CD4-positive, alpha-beta T cell (primary cell): Measurements from ENCODE around the gene CD33. TPM values are rescaled to one million over a fixed set of nuclear protein-coding genes. Genes with fewer than 3 reads are reported as not detected.

ENCODE experiments used
- ATAC-seq: fragments of 200-7000 bp; cut with Tn5 transposase; one replicate; pipeline ENCODE4 v1.10.0; 2022; ENCODE audit warnings: mild to moderate bottlenecking; ENCODE audit not compliant: poor library complexity
- CTCF ChIA-PET: fragments of 350-600 bp; sonication (Branson Sonifier 250); formaldehyde crosslinking; loops from one replicate; lab custom pipeline; 2021; ENCODE audit warnings: antibody characterized with exemption, inconsistent platforms; lab: Charles Lee
- POLR2A ChIA-PET: fragments of 350-600 bp; sonication (Branson Sonifier 250); formaldehyde crosslinking; loops from one replicate; lab custom pipeline; 2021; ENCODE audit warnings: antibody characterized with exemption, inconsistent platforms; lab: Charles Lee
- DNase-seq, 14 experiments: peaks; one replicate each; pipeline ENCODE4 v3.0.0-alpha.2; 2013 to 2020; ENCODE audit warnings: mixed read lengths in 2 of 14
- H3K27ac ChIP-seq, 2 donors: one replicate each; pipeline versions ENCODE4 v1.5.1 to v1.7.0; 2013; ENCODE audit warnings: low read length in 2 of 2, low read depth in 1 of 2, mild to moderate bottlenecking in 1 of 2
- H3K27me3 ChIP-seq, 2 experiments: 1 replicate in 1 of 2; 2 replicates in 1 of 2; pipeline versions ENCODE4 v1.6.1 to v1.7.0; 2013; ENCODE audit warnings: low read length in 2 of 2, control low read depth in 1 of 2, mild to moderate bottlenecking in 1 of 2, moderate library complexity in 1 of 2; ENCODE audit not compliant: insufficient read depth in 2 of 2, control insufficient read depth in 1 of 2
- H3K36me3 ChIP-seq: one replicate; pipeline ENCODE4 v1.6.1; 2013; ENCODE audit warnings: low read length, control low read depth; ENCODE audit not compliant: insufficient read depth
- H3K4me1 ChIP-seq: one replicate; pipeline ENCODE4 v1.6.1; 2013; ENCODE audit warnings: low read length, control low read depth; ENCODE audit not compliant: insufficient read depth
- H3K4me3 ChIP-seq: one replicate; pipeline ENCODE4 v1.5.1; 2013; ENCODE audit warnings: mild to moderate bottlenecking, low read length, moderate library complexity
- H3K9me3 ChIP-seq, 2 experiments: 1 replicate in 1 of 2; 2 replicates in 1 of 2; pipeline versions ENCODE4 v1.6.1 to v1.7.0; 2013; ENCODE audit warnings: low read length in 2 of 2, mild to moderate bottlenecking in 2 of 2, control low read depth in 1 of 2, moderate library complexity in 1 of 2; ENCODE audit not compliant: control insufficient read depth in 1 of 2, insufficient read depth in 1 of 2
- H3K27ac Mint-ChIP-seq: one replicate; pipeline ENCODE4 v1.8.0; 2020; ENCODE audit warnings: mixed read lengths
- H3K27me3 Mint-ChIP-seq: one replicate; pipeline ENCODE4 v1.8.0; 2021; ENCODE audit warnings: mixed read lengths
- H3K36me3 Mint-ChIP-seq: one replicate; pipeline ENCODE4 v1.8.0; 2021; ENCODE audit warnings: low read depth, mixed read lengths
- H3K4me1 Mint-ChIP-seq: one replicate; pipeline ENCODE4 v1.8.0; 2021; ENCODE audit warnings: low read depth, mixed read lengths
- H3K4me3 Mint-ChIP-seq: one replicate; pipeline ENCODE4 v1.8.0; 2020; ENCODE audit warnings: mild to moderate bottlenecking, mixed read lengths
- H3K9me3 Mint-ChIP-seq: one replicate; pipeline ENCODE4 v1.8.0; 2020; ENCODE audit warnings: mixed read lengths
- intact Hi-C, 2 experiments: fragments of 100-400 bp; cut with DNase I in 1 of 2; cut with micrococcal nuclease in 1 of 2; formaldehyde crosslinking; loops; one replicate each; pipeline versions ENCODE4 v1.15.1 to v1.9.0; 2023 to 2025; cut with DNase I, micrococcal nuclease
- total RNA-seq, 174 experiments: library from RNA in 2 of 174; stranded (reverse) in 2 of 174; gene quantifications; one replicate each; pipeline ENCODE4 v1.2.3 and lab custom pipeline; 2021 to 2026
- TF ChIP-seq, protein P1 (sequence below): fragments of 200-600 bp; IDR thresholded peaks from one replicate; pipeline ENCODE4 v1.8.0; 2022; ENCODE audit warnings: antibody characterized with exemption, mild to moderate bottlenecking

CD33 gene
- total RNA-seq, 2 experiments from 2014 or later = 0.60 to 1.7 TPM

DNA sequence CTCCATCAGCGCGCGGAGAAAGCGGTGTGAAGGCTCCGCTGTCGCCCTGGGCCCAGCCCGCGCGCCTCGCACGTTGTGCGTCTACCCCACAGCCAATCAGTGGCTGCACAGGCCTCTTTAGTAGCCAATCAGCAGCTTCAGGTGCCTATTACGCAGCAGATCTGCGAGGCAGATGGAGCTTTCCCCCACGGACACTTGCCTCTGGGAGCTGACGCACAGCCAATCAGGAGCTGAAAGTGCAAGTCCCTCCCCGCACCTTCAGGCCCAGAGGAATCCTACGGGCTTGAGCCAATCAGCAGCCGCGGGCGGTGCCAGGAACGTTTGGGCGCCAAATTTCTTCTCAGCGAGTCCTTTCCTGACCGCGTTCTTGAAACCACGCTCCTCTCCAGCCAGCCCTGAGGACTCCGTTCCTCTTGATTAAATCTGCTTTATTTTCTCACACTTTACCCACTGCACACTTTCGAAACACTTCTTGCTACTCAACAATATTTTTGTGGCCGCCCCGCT is 42.9 kb upstream of the CD33 start:
- no peak overlapping the region for H3K27ac Mint-ChIP-seq

DNA sequence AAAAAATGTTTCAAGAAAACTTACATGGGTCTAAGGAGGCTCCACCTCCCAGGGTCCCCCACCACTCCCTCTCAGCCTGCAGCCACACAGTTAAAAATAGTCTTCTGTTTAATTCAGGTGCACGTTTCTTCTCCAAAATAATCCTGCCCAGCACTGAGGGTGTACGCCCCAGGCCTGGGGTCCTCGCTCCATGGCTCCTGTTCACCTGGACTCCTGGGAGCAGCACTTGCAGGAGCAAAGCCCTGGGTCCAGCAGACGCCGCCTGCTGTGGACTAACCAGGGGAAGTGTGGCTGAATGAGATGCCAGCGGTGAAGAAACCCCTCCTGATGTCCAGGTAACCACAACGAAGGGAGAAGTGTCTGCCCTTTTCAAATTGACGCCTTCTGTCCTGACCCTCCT is 41.3 kb upstream of the CD33 start:
- Mint-ChIP-seq H3K27ac (no peak overlapping the region), H3K36me3 (no peaks in the 10 kb centered on the region), H3K9me3 (no peaks in the 10 kb centered on the region), H3K4me1 (no peaks in the 10 kb centered on the region), H3K27me3 (peaks cover 35% of the 10 kb centered on the region), H3K4me3 (no peak overlapping the region)
- ChIA-PET POLR2A (no interaction called here), CTCF (no interaction called here)
- TF ChIP-seq, protein P1, sequence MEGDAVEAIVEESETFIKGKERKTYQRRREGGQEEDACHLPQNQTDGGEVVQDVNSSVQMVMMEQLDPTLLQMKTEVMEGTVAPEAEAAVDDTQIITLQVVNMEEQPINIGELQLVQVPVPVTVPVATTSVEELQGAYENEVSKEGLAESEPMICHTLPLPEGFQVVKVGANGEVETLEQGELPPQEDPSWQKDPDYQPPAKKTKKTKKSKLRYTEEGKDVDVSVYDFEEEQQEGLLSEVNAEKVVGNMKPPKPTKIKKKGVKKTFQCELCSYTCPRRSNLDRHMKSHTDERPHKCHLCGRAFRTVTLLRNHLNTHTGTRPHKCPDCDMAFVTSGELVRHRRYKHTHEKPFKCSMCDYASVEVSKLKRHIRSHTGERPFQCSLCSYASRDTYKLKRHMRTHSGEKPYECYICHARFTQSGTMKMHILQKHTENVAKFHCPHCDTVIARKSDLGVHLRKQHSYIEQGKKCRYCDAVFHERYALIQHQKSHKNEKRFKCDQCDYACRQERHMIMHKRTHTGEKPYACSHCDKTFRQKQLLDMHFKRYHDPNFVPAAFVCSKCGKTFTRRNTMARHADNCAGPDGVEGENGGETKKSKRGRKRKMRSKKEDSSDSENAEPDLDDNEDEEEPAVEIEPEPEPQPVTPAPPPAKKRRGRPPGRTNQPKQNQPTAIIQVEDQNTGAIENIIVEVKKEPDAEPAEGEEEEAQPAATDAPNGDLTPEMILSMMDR = no peak
- DNase-seq (no peak), ATAC-seq (no peak)
- no peak overlapping the region for H3K27ac ChIP-seq
- H3K36me3 ChIP-seq = no peaks in the 10 kb centered on the region
- H3K27me3 ChIP-seq = peaks cover 0 to 6% of the 10 kb centered on the region in 2 experiments
- no peak overlapping the region for H3K4me3 ChIP-seq
- no peaks in the 10 kb centered on the region for H3K4me1 ChIP-seq
- intact Hi-C loops = no loop called here
- H3K9me3 ChIP-seq = peaks cover 0 to 3% of the 10 kb centered on the region in 2 experiments

More for the DNA sequence above, 42.9 kb upstream of the CD33 start:
- no peak overlapping the region for H3K4me3 Mint-ChIP-seq
- no peaks in the 10 kb centered on the region for H3K36me3 Mint-ChIP-seq
- Histone ChIP-seq H3K27me3 (peaks cover 0 to 6% of the 10 kb centered on the region in 2 experiments), H3K4me3 (no peak overlapping the region), H3K4me1 (no peaks in the 10 kb centered on the region), H3K36me3 (no peaks in the 10 kb centered on the region), H3K9me3 (peaks cover 0 to 3% of the 10 kb centered on the region in 2 experiments), H3K27ac (no peak overlapping the region)
- intact Hi-C loops = no loop called here
- H3K27me3 Mint-ChIP-seq = peaks cover 27% of the 10 kb centered on the region
- H3K4me1 Mint-ChIP-seq = no peaks in the 10 kb centered on the region
- CTCF ChIA-PET = no interaction called here
- TF ChIP-seq, protein P1 = no peak
- ATAC-seq = no peak
- DNase-seq = no peak
- POLR2A ChIA-PET = no interaction called here
- no peaks in the 10 kb centered on the region for H3K9me3 Mint-ChIP-seq

DNA sequence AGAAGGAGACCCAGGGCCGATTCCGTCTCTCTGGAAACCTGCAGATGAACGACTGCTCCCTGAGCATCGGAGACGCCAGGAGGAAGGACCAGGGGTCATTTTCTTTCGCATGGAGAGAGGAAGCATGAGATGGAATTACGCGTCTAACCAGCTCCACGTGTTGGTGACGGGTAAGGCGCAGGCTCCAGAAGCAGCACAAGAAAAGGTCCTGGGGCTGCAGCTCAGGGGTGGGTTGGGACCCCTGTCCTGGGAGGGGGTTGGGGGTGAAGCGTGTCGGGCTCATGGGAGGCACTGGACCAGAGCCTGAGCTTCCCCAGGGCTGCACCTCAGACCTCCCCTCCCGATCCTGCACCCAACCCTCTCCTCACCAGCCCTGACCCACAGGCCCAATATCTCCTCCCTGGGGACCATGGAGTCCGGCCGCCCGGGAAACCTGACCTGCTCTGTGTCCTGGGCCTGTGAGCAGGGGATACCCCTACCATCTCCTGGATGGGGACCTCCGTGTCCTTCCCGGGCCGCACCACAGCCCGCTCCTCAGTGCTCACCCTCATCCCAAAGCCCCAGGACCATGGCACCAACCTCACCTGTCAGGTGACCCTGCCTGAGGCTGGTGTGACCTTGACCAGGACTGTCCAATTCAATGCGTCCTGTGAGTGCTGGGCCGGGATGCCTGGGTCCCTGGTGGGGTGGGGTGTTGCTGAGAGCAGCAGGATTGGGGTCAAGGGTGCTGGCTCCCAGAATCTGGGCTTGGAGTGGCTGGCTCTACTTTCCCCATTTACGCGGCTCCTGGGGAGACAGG is 39.6 kb upstream of the CD33 start:
- TF ChIP-seq, protein P1 = no peak
- ATAC-seq (no peak), DNase-seq (no peak)
- Mint-ChIP-seq H3K9me3 (no peaks in the 10 kb centered on the region), H3K4me3 (no peak overlapping the region), H3K27me3 (peaks cover 29% of the 10 kb centered on the region), H3K27ac (no peak overlapping the region), H3K36me3 (no peaks in the 10 kb centered on the region), H3K4me1 (no peaks in the 10 kb centered on the region)
- Histone ChIP-seq H3K4me3 (no peak overlapping the region), H3K9me3 (peaks cover 0 to 3% of the 10 kb centered on the region in 2 experiments), H3K4me1 (no peaks in the 10 kb centered on the region), H3K27me3 (peaks cover 0 to 6% of the 10 kb centered on the region in 2 experiments), H3K27ac (no peak overlapping the region), H3K36me3 (no peaks in the 10 kb centered on the region)
- ChIA-PET POLR2A (no interaction called here), CTCF (no interaction called here)
- intact Hi-C loops = no loop called here
